Activated CD4-positive, alpha-beta memory T cell treated with anti-CD3 and anti-CD28 coated beads for 36 hours (primary cell): Measurements from ENCODE around the gene PBX3. TPM values are rescaled to one million over a fixed set of nuclear protein-coding genes. Genes with fewer than 3 reads are reported as not detected.

Experiments used
- CTCF ChIA-PET: fragments of 350-600 bp; sonication (Branson Sonifier 250); formaldehyde crosslinking; loops from one replicate; lab custom pipeline; 2021; ENCODE audit warnings: antibody characterized with exemption, inconsistent platforms; lab: Charles Lee
- POLR2A ChIA-PET: fragments of 350-600 bp; sonication (Branson Sonifier 250); formaldehyde crosslinking; loops from one replicate; lab custom pipeline; 2021; ENCODE audit warnings: antibody characterized with exemption; lab: Charles Lee
- DNase-seq: peaks from one replicate; pipeline ENCODE4 v3.0.0-alpha.2; 2020
- H3K27ac Mint-ChIP-seq: one replicate; pipeline ENCODE4 v1.8.0; 2021; ENCODE audit warnings: mixed read lengths
- H3K27me3 Mint-ChIP-seq: one replicate; pipeline ENCODE4 v1.8.0; 2021; ENCODE audit warnings: mixed read lengths
- H3K36me3 Mint-ChIP-seq: one replicate; pipeline ENCODE4 v1.8.0; 2021; ENCODE audit warnings: mixed read lengths
- H3K4me1 Mint-ChIP-seq: one replicate; pipeline ENCODE4 v1.8.0; 2021; ENCODE audit warnings: low read depth, mixed read lengths
- H3K4me3 Mint-ChIP-seq: one replicate; pipeline ENCODE4 v1.8.0; 2021; ENCODE audit warnings: mild to moderate bottlenecking, mixed read lengths
- H3K9me3 Mint-ChIP-seq: one replicate; pipeline ENCODE4 v1.8.0; 2021; ENCODE audit warnings: mixed read lengths
- intact Hi-C: fragments of 100-400 bp; cut with micrococcal nuclease; formaldehyde crosslinking; loops from one replicate; pipeline ENCODE4 v1.15.1; 2023
- total RNA-seq, 2 experiments: library from RNA; stranded (reverse); gene quantifications; one replicate each; pipeline ENCODE4 v1.2.3, GENCODE V29; 2021

The PBX3 gene
- total RNA-seq, 2 experiments from 2014 or later = 11.9 to 12.7 TPM

DNA sequence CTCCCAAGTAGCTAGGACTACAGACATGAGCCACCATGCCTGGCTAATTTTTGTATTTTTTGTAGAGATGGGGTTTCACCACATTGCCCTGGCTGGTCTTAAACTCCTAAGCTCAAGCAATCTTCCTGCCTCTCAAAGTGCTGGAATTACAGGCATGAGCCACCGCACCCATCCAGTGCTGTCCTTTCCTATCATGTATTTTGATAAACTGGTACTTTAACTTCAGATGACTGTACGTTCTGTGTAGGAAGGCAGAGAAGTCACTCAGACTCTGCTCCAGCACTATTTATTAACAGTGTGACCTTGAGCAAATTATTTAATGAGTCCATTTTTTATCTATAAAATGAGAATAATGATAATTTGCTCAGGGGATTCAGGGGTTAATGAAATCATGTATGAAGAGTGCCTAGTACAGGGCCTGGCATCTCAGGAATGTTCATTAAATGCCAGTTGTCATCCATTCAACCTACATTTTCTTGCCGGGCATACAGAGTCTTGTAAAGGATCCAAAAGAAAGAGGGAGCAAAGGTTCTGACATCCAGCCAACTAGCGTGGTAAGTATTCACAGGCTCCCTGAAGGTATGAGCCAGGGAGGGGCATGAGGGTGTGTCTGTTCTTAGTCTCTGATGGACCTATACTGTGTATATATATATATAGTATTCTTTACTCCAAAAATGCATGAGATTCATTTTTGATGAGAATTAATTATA is 201.9 kb downstream of the PBX3 start:
- ChIA-PET POLR2A (no interaction called here), CTCF (no interaction called here)
- intact Hi-C loops = no loop called here
- H3K27ac Mint-ChIP-seq = no peak overlapping the region
- H3K9me3 Mint-ChIP-seq = peaks cover 14% of the 10 kb centered on the region
- no peak overlapping the region for H3K4me3 Mint-ChIP-seq
- H3K36me3 Mint-ChIP-seq = peaks cover 10% of the 10 kb centered on the region
- no peak for DNase-seq
- no peaks in the 10 kb centered on the region for H3K4me1 Mint-ChIP-seq
- no peaks in the 10 kb centered on the region for H3K27me3 Mint-ChIP-seq

- H3K9me3 Mint-ChIP-seq = peaks cover 11% of the 10 kb centered on the region
These were observed 202.7 kb downstream of the PBX3 start for GRCh38 chr9:125949703-125950460.

DNA sequence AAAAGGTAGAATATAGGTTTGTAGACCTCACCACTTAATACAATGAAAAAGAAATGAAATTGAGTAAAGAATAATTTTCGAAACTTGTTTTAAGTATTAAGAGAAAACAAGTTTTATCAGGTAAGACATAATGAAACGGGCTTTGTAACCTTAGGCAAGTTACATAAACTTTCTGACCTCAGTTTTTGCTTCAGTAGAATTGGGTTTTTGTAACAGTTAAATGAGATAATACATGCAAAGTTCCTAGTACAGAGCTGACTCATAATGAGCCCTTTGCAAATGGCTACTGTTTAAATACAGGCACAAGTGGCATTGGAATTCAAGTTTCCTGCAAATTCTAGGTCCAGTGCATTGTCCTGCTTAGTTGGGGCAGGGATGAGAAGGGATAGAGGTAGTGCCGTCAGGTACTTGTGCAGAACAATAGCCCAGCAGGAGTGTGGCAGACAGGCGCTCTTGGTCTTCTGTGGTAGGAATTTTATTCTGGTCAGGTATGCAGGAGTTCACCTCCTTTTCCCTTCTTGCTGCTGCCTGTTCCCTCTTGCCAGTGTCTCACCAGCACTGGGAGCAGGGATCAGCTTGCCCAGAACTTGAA is 203.8 kb downstream of the PBX3 start:
- Mint-ChIP-seq H3K9me3 (peaks cover 4% of the 10 kb centered on the region), H3K36me3 (no peaks in the 10 kb centered on the region), H3K27ac (no peak overlapping the region), H3K27me3 (no peaks in the 10 kb centered on the region), H3K4me1 (no peaks in the 10 kb centered on the region), H3K4me3 (no peak overlapping the region)
- POLR2A ChIA-PET = no interaction called here
- intact Hi-C loops = no loop called here
- DNase-seq = no peak
- CTCF ChIA-PET = no interaction called here

More at GRCh38 chr9:125949703-125950460, 202.7 kb downstream of the PBX3 start:
- no peaks in the 10 kb centered on the region for H3K4me1 Mint-ChIP-seq
- no peak overlapping the region for H3K4me3 Mint-ChIP-seq
- CTCF ChIA-PET = no interaction called here
- intact Hi-C loops = no loop called here
- POLR2A ChIA-PET = no interaction called here
- no peak for DNase-seq
- no peaks in the 10 kb centered on the region for H3K27me3 Mint-ChIP-seq
- no peak overlapping the region for H3K27ac Mint-ChIP-seq
- H3K36me3 Mint-ChIP-seq = peaks cover 6% of the 10 kb centered on the region

GRCh38 chr9:125953314-125954019 is 206.3 kb downstream of the PBX3 start:
- no peaks in the 10 kb centered on the region for H3K4me1 Mint-ChIP-seq
- H3K36me3 Mint-ChIP-seq = no peaks in the 10 kb centered on the region
- no peak overlapping the region for H3K27ac Mint-ChIP-seq
- no peak overlapping the region for H3K4me3 Mint-ChIP-seq
- DNase-seq = no peak
- intact Hi-C loops = no loop called here
- H3K27me3 Mint-ChIP-seq = no peaks in the 10 kb centered on the region
- ChIA-PET CTCF (no interaction called here), POLR2A (no interaction called here)
- no peaks in the 10 kb centered on the region for H3K9me3 Mint-ChIP-seq

GRCh38 chr9:125956102-125956501 is 208.9 kb downstream of the PBX3 start:
- Mint-ChIP-seq H3K4me1 (no peaks in the 10 kb centered on the region), H3K36me3 (peaks cover 1% of the 10 kb centered on the region), H3K4me3 (no peak overlapping the region), H3K9me3 (no peaks in the 10 kb centered on the region), H3K27ac (no peak overlapping the region), H3K27me3 (no peaks in the 10 kb centered on the region)
- DNase-seq = no peak
- ChIA-PET POLR2A (interaction anchor here (0.6 kb wide), 1 partner anchor 276 kb away, joined by 3 read pairs; no protein-coding TSS in a partner anchor), CTCF (no interaction called here)
- intact Hi-C loops = no loop called here

GRCh38 chr9:125959315-125959714 is 212.1 kb downstream of the PBX3 start:
- no peak for DNase-seq
- Mint-ChIP-seq H3K27ac (no peak overlapping the region), H3K9me3 (no peaks in the 10 kb centered on the region), H3K4me3 (no peak overlapping the region), H3K4me1 (no peaks in the 10 kb centered on the region), H3K36me3 (peaks cover 7% of the 10 kb centered on the region), H3K27me3 (no peaks in the 10 kb centered on the region)
- POLR2A ChIA-PET = no interaction called here
- CTCF ChIA-PET = no interaction called here
- intact Hi-C loops = no loop called here

- Mint-ChIP-seq H3K9me3 (no peaks in the 10 kb centered on the region), H3K36me3 (peaks cover 7% of the 10 kb centered on the region), H3K4me1 (peaks cover under 1% of the 10 kb centered on the region), H3K27ac (no peak overlapping the region), H3K27me3 (no peaks in the 10 kb centered on the region), H3K4me3 (no peak overlapping the region)
- ChIA-PET POLR2A (no interaction called here), CTCF (no interaction called here)
- DNase-seq = no peak
- intact Hi-C loops = no loop called here
These were observed 212.9 kb downstream of the PBX3 start for GRCh38 chr9:125959951-125960619.

- POLR2A ChIA-PET = no interaction called here
- intact Hi-C loops = no loop called here
- no peaks in the 10 kb centered on the region for H3K27me3 Mint-ChIP-seq
- H3K4me3 Mint-ChIP-seq = no peak overlapping the region
- DNase-seq = no peak
- no peak overlapping the region for H3K27ac Mint-ChIP-seq
- H3K9me3 Mint-ChIP-seq = no peaks in the 10 kb centered on the region
- CTCF ChIA-PET = no interaction called here
- peaks cover 1% of the 10 kb centered on the region for H3K4me1 Mint-ChIP-seq
- peaks cover 7% of the 10 kb centered on the region for H3K36me3 Mint-ChIP-seq
These were observed 213.5 kb downstream of the PBX3 start for GRCh38 chr9:125960626-125961025.

- Mint-ChIP-seq H3K27me3 (no peaks in the 10 kb centered on the region), H3K4me1 (peaks cover 1% of the 10 kb centered on the region), H3K4me3 (no peak overlapping the region), H3K9me3 (no peaks in the 10 kb centered on the region), H3K27ac (no peak overlapping the region), H3K36me3 (peaks cover 7% of the 10 kb centered on the region)
- intact Hi-C loops = no loop called here
- ChIA-PET POLR2A (no interaction called here), CTCF (no interaction called here)
- no peak for DNase-seq
These were observed 213.9 kb downstream of the PBX3 start for GRCh38 chr9:125961072-125961471.

DNA sequence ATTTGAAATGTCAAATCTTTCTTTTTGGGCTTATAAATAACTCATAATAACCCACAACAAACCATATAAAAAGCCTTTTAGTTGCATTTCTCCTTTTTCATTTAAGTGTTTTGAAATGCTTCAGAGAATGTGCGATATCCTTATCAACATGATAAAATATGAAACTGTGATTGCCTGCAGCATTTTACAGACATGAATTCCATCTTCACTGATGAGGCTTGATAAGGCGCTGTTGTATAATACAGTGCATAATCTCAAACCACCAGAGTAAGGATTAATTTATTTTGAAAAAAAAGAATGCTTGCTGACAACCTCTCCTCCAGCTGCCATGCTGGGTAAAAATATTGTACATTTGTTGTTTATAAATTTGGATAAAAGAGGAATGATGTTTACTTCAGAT is 216.8 kb downstream of the PBX3 start:
- DNase-seq = no peak
- ChIA-PET CTCF (no interaction called here), POLR2A (no interaction called here)
- Mint-ChIP-seq H3K9me3 (no peaks in the 10 kb centered on the region), H3K27me3 (no peaks in the 10 kb centered on the region), H3K4me3 (no peak overlapping the region), H3K4me1 (peaks cover 15% of the 10 kb centered on the region), H3K27ac (no peak overlapping the region), H3K36me3 (peaks cover 9% of the 10 kb centered on the region)
- intact Hi-C loops = no loop called here

- Mint-ChIP-seq H3K4me1 (peaks cover 15% of the 10 kb centered on the region), H3K36me3 (peaks cover 9% of the 10 kb centered on the region), H3K27ac (no peak overlapping the region), H3K27me3 (no peaks in the 10 kb centered on the region), H3K9me3 (no peaks in the 10 kb centered on the region), H3K4me3 (no peak overlapping the region)
- no peak for DNase-seq
- ChIA-PET POLR2A (interaction anchor here (0.6 kb wide), 1 partner anchor 315 kb away, joined by 3 read pairs; no protein-coding TSS in a partner anchor), CTCF (no interaction called here)
- intact Hi-C loops = no loop called here
These were observed 217.6 kb downstream of the PBX3 start for GRCh38 chr9:125964702-125965225.
